Sigmoid colon (tissue), 4 donors: Measurements from ENCODE around the gene SLC29A2.

Experiments used
- EP300 ChIP-seq, 4 donors: sonication (generic); formaldehyde crosslinking; IDR thresholded peaks; one replicate each; pipeline ENCODE4 v1.6.1; 2017; ENCODE audit warnings: antibody characterized with exemption in 4 of 4
- POLR2A ChIP-seq, 2 donors: fragments of 450-650 bp; IDR thresholded peaks; one replicate each; pipeline ENCODE4 v1.6.1; 2016; ENCODE audit warnings: antibody characterized with exemption in 2 of 2, mild to moderate bottlenecking in 2 of 2, moderate library complexity in 2 of 2
- TF ChIP-seq, protein P1 (sequence below), 4 experiments: fragments of 450-650 bp in 3 of 4; fragments of 200-600 bp in 1 of 4; IDR thresholded peaks; one replicate each; pipeline ENCODE4 v1.5.1; 2016 to 2019; ENCODE audit warnings: antibody characterized with exemption in 4 of 4, mild to moderate bottlenecking in 3 of 4, moderate library complexity in 2 of 4

DNA sequence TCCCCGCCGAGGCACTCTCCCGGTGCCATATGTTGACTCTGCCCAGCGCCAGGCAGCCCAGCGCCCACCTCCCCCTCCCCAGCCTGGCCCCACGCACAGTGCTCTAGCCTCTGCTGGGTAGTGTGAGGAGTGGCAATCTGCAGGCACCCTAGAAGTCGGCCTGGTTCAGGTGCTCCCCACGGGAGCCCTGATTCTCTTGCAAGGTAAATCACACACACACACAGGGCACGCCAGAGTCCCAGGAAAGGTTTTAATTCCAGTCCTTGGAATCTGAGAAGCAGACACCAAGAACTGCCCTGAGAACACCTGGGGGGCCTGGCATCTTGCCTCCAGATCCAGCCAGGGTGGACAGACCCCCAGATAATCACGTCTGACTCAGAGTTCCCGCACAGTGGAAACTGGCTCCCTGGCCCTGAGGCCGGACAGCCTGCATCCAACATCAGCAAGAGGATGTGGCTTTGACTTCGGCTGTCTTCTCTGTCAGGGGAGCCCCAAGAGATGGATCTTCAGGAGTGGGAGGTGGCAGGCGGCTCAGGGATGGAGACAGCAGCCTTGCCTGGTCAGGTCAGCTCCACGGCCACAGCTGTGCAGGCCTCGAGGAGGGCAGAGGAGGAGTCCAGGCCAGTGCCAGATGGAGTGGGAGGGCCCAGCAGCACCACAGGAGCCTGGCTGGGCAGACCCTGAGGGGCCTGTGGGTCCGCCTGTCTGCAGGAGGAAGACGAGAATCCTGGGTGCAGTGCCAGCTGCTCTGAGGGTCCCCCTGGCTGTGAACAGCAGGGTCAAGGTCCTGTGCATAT lies 34.3 kb downstream of the SLC29A2 start:
- TF ChIP-seq, protein P1, sequence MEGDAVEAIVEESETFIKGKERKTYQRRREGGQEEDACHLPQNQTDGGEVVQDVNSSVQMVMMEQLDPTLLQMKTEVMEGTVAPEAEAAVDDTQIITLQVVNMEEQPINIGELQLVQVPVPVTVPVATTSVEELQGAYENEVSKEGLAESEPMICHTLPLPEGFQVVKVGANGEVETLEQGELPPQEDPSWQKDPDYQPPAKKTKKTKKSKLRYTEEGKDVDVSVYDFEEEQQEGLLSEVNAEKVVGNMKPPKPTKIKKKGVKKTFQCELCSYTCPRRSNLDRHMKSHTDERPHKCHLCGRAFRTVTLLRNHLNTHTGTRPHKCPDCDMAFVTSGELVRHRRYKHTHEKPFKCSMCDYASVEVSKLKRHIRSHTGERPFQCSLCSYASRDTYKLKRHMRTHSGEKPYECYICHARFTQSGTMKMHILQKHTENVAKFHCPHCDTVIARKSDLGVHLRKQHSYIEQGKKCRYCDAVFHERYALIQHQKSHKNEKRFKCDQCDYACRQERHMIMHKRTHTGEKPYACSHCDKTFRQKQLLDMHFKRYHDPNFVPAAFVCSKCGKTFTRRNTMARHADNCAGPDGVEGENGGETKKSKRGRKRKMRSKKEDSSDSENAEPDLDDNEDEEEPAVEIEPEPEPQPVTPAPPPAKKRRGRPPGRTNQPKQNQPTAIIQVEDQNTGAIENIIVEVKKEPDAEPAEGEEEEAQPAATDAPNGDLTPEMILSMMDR (IDR thresholded peaks at IDR 0.05), result no peak
- TF ChIP-seq POLR2A (IDR thresholded peaks at IDR 0.05), result no peak
- TF ChIP-seq EP300 (IDR thresholded peaks at IDR 0.05), result no peak
